Measurements from ENCODE around the gene GSE1.

DNA sequence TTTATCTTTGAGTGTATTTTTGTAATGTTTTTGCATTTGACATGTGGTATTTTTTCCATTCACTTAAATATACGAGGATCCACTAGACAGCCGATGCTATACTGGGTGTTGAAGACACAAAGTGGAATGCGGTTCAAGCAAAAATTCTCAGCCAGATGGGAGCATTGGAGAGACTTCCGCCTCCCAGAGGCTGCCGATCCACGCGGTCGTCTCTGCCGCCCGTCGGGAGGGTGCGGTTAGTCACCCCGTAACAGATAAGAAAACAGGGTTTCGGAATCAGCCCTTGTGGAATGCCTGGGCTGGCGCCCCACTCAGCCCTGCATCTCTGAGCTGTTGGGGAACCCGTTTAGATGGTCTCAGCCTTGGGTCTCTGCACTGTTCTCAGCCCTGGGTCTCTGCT is 7.3 kb downstream of the GSE1 start:
- TF ChIP-seq POLR2AphosphoS5 (IDR thresholded peaks at IDR 0.05) (no peak), CTCF (IDR thresholded peaks at IDR 0.05) (no peak), POLR2A (IDR thresholded peaks at IDR 0.05) (no peak), EP300 (IDR thresholded peaks at IDR 0.05; ENCODE audit: low read depth) (no peak)
